Gastroesophageal sphincter (tissue), 4 donors: ENCODE measurements around the gene DTNBP1. TPM values are rescaled to one million over a fixed set of nuclear protein-coding genes. Genes with fewer than 3 reads are reported as not detected.

Experiments
- ATAC-seq: fragments of 150-250 bp; one replicate; pipeline ENCODE4 v1.9.1; 2016; ENCODE audit warnings: mild to moderate bottlenecking, moderate library complexity
- H3K27ac ChIP-seq, 4 donors: fragments of 200-600 bp; sonication (generic) in 3 of 4; 1 replicate in 3 of 4; 2 replicates in 1 of 4; pipeline ENCODE4 v1.5.1; 2016 to 2019
- H3K27me3 ChIP-seq: fragments of 200-600 bp; sonication (generic); one replicate; pipeline ENCODE4 v1.5.1; 2019
- H3K36me3 ChIP-seq, 2 donors: fragments of 200-600 bp; sonication (generic); one replicate each; pipeline ENCODE4 v1.5.1; 2019; ENCODE audit warnings: control low read depth in 1 of 2
- H3K4me1 ChIP-seq, 3 donors: fragments of 200-600 bp; sonication (generic); 1 replicate in 2 of 3; 2 replicates in 1 of 3; pipeline ENCODE4 v1.5.1; 2016 to 2019; ENCODE audit warnings: control low read depth in 2 of 3
- H3K4me3 ChIP-seq, 2 donors: fragments of 200-600 bp; sonication (generic); one replicate each; pipeline ENCODE4 v1.5.1; 2019; ENCODE audit warnings: mild to moderate bottlenecking in 1 of 2, moderate library complexity in 1 of 2
- H3K9me3 ChIP-seq, 3 donors: fragments of 200-600 bp; sonication (generic); one replicate each; pipeline ENCODE4 v1.5.1; 2017 to 2019; ENCODE audit warnings: control low read depth in 2 of 3
- EP300 ChIP-seq: sonication (generic); formaldehyde crosslinking; IDR thresholded peaks from one replicate; pipeline ENCODE4 v1.6.1; 2017; ENCODE audit warnings: antibody characterized with exemption, mild to moderate bottlenecking
- POLR2A ChIP-seq, 2 donors: fragments of 450-650 bp; IDR thresholded peaks; one replicate each; pipeline ENCODE4 v1.6.1; 2017; ENCODE audit warnings: antibody characterized with exemption in 2 of 2, mild to moderate bottlenecking in 2 of 2, moderate library complexity in 1 of 2
- POLR2AphosphoS5 ChIP-seq: sonication (generic); formaldehyde crosslinking; IDR thresholded peaks from one replicate; pipeline ENCODE4 v1.6.1; 2017; ENCODE audit warnings: antibody characterized with exemption
- WGBS, 2 donors: methylation state at CpG; one replicate each; pipeline ENCODE4 v1.1.5; 2018; ENCODE audit warnings: low coverage in 1 of 2; 5-methylcytosine and 5-hydroxymethylcytosine counted together
- small RNA-seq, 4 donors: library from RNA; depleted of rRNA; stranded (forward); fragments of <200 nt; gene quantifications; one replicate each; pipeline ENCODE3, GENCODE V24; 2016
- total RNA-seq, 4 donors: library from RNA; depleted of rRNA; stranded (reverse); fragments of >200 nt; gene quantifications; one replicate each; pipeline ENCODE4 v1.1.0, GENCODE V29; 2016
- TF ChIP-seq, protein P1 (sequence below), 4 experiments: fragments of 200-600 bp in 2 of 4; fragments of 450-650 bp in 2 of 4; sonication (generic) in 1 of 4; IDR thresholded peaks; one replicate each; pipeline ENCODE4 v1.5.1; 2017 to 2019; ENCODE audit warnings: antibody characterized with exemption in 4 of 4, mild to moderate bottlenecking in 2 of 4, moderate library complexity in 2 of 4

Gene DTNBP1
- total RNA-seq, 4 donors from 2014 or later = 14.4 to 20.2 (median 16.9) TPM

GRCh38 chr6:15473741-15474161, 189.1 kb downstream of the DTNBP1 start:
- no peak overlapping the region for H3K4me3 ChIP-seq
- H3K27ac ChIP-seq = peak overlapping the region in 3 of 4 donors; percentile 22 to 60 (median 48)
- peaks cover 8 to 54% (median 12%) of the 10 kb centered on the region in 3 donors for H3K4me1 ChIP-seq
- peak; percentile 30 for ATAC-seq
- H3K27me3 ChIP-seq = no peaks in the 10 kb centered on the region
- peaks cover 0 to 16% of the 10 kb centered on the region in 2 donors for H3K36me3 ChIP-seq
- 56 to 60% methylated on average over 5 to 6 of the region's 6 CpGs for WGBS, 2 donors
- no peak for TF ChIP-seq POLR2A (IDR thresholded peaks at IDR 0.05)
- TF ChIP-seq, protein P1, sequence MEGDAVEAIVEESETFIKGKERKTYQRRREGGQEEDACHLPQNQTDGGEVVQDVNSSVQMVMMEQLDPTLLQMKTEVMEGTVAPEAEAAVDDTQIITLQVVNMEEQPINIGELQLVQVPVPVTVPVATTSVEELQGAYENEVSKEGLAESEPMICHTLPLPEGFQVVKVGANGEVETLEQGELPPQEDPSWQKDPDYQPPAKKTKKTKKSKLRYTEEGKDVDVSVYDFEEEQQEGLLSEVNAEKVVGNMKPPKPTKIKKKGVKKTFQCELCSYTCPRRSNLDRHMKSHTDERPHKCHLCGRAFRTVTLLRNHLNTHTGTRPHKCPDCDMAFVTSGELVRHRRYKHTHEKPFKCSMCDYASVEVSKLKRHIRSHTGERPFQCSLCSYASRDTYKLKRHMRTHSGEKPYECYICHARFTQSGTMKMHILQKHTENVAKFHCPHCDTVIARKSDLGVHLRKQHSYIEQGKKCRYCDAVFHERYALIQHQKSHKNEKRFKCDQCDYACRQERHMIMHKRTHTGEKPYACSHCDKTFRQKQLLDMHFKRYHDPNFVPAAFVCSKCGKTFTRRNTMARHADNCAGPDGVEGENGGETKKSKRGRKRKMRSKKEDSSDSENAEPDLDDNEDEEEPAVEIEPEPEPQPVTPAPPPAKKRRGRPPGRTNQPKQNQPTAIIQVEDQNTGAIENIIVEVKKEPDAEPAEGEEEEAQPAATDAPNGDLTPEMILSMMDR (IDR thresholded peaks at IDR 0.05) = no peak
- TF ChIP-seq EP300 = no peak
- TF ChIP-seq POLR2AphosphoS5 = no peak
- no peaks in the 10 kb centered on the region for H3K9me3 ChIP-seq

- no peak for ATAC-seq
- TF ChIP-seq EP300 = no peak
- no peak for TF ChIP-seq POLR2A (IDR thresholded peaks at IDR 0.05)
- 66% methylated on average over 7 of the region's 7 CpGs; no CpG with 5 or more reads in 1 of the 2 donors for WGBS, 2 donors
- Histone ChIP-seq H3K4me1 (peaks cover 8 to 51% (median 12%) of the 10 kb centered on the region in 3 donors), H3K27ac (peak overlapping the region in 3 of 4 donors; percentile 22 to 60 (median 48)), H3K9me3 (no peaks in the 10 kb centered on the region), H3K27me3 (no peaks in the 10 kb centered on the region), H3K36me3 (peaks cover 0 to 20% of the 10 kb centered on the region in 2 donors), H3K4me3 (no peak overlapping the region)
These were observed 189.7 kb downstream of the DTNBP1 start for GRCh38 chr6:15473174-15473573.

Small RNA genes within 50 kb of the gene (small RNA-seq; reads per million reads assigned to genes)
- 0 reads per million in 4 donors for gene RF00001
